Chondrocyte (in vitro differentiated cells): Measurements from ENCODE around the gene PLXNA4. TPM values are rescaled to one million over a fixed set of nuclear protein-coding genes. Genes with fewer than 3 reads are reported as not detected.
"Not testable (repeated sequence)": the region's sequence is repeated elsewhere in the genome, so short reads cannot be mapped to it uniquely, and the experiment has no call there.

Experiments used
- DNase-seq: peaks from one replicate; pipeline ENCODE4 v3.0.0; 2021; ENCODE audit warnings: mixed read lengths, low spot score
- H3K27ac Mint-ChIP-seq: one replicate; pipeline ENCODE4 v1.8.0; 2021; ENCODE audit warnings: mild to moderate bottlenecking, moderate library complexity, mixed read lengths; ENCODE audit not compliant: unreplicated experiment
- H3K27me3 Mint-ChIP-seq: 2 replicates; pipeline ENCODE4 v1.8.0; 2021; ENCODE audit warnings: low read depth, mixed read lengths
- H3K36me3 Mint-ChIP-seq: 2 replicates; pipeline ENCODE4 v1.8.0; 2021; ENCODE audit warnings: low read depth, mixed read lengths
- H3K4me1 Mint-ChIP-seq: 2 replicates; pipeline ENCODE4 v1.8.0; 2021; ENCODE audit warnings: low read depth, mild to moderate bottlenecking, mixed read lengths
- H3K4me3 Mint-ChIP-seq: one replicate; pipeline ENCODE4 v1.8.0; 2021; ENCODE audit warnings: mild to moderate bottlenecking, moderate library complexity, mixed read lengths; ENCODE audit not compliant: unreplicated experiment
- H3K9me3 Mint-ChIP-seq: 2 replicates; pipeline ENCODE4 v1.8.0; 2021; ENCODE audit warnings: low read depth, mixed read lengths
- CTCF ChIP-seq: fragments of 200-600 bp; sonication (generic); IDR thresholded peaks from 2 replicates; pipeline ENCODE4 v1.5.0; 2021; ENCODE audit warnings: antibody characterized with exemption, mild to moderate bottlenecking, moderate library complexity
- total RNA-seq: library from RNA; stranded (reverse); gene quantifications from 3 replicates; pipeline ENCODE4 v1.2.1, GENCODE V29; 2021

PLXNA4 gene
- total RNA-seq, 1 donor from 2014 or later, result 11.3 TPM

GRCh38 chr7:132603220-132603833 lies 27.1 kb upstream of the PLXNA4 start:
- Mint-ChIP-seq H3K9me3 (no peaks in the 10 kb centered on the region), H3K4me1 (no peaks in the 10 kb centered on the region), H3K27me3 (peaks cover 20% of the 10 kb centered on the region), H3K27ac (no peak overlapping the region), H3K4me3 (no peak overlapping the region), H3K36me3 (peaks cover 2% of the 10 kb centered on the region)
- TF ChIP-seq CTCF, result no peak
- DNase-seq, result no peak

- H3K27me3 Mint-ChIP-seq, result peaks cover 20% of the 10 kb centered on the region
- no peaks in the 10 kb centered on the region for H3K9me3 Mint-ChIP-seq
- DNase-seq, result no peak
- no peak overlapping the region for H3K27ac Mint-ChIP-seq
- TF ChIP-seq CTCF, result no peak
- peaks cover 2% of the 10 kb centered on the region for H3K36me3 Mint-ChIP-seq
- no peaks in the 10 kb centered on the region for H3K4me1 Mint-ChIP-seq
- H3K4me3 Mint-ChIP-seq, result no peak overlapping the region
These were observed 25.5 kb upstream of the PLXNA4 start for GRCh38 chr7:132601783-132602182.

GRCh38 chr7:132596588-132596987 lies 20.3 kb upstream of the PLXNA4 start:
- no peak overlapping the region for H3K4me3 Mint-ChIP-seq
- no peak for TF ChIP-seq CTCF
- H3K9me3 Mint-ChIP-seq, result no peaks in the 10 kb centered on the region
- H3K36me3 Mint-ChIP-seq, result peaks cover 2% of the 10 kb centered on the region
- H3K4me1 Mint-ChIP-seq, result no peaks in the 10 kb centered on the region
- H3K27ac Mint-ChIP-seq, result no peak overlapping the region
- H3K27me3 Mint-ChIP-seq, result peaks cover 20% of the 10 kb centered on the region
- no peak for DNase-seq

DNA sequence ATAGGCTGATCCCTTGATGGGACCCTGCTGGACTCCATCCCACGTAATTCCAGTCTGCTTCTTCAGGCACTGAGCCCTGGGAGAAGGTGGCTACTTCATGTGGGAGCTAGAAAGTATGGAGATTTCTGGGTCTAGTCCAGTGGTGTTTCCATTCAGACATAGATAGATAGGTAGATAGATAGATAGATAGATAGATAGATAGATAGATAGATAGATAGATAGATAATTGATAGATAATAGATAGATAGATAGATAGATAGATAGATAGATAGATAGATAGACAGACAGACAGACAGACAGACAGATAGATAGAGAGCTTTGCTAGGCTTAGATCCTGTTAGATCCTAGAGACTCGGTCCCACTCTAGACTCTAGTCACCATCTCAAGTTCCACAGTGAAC lies 18.5 kb upstream of the PLXNA4 start:
- H3K27me3 Mint-ChIP-seq, result peaks cover 23% of the 10 kb centered on the region
- not testable (repeated sequence) for H3K27ac Mint-ChIP-seq, H3K9me3 Mint-ChIP-seq, H3K36me3 Mint-ChIP-seq, H3K4me3 Mint-ChIP-seq, DNase-seq, H3K4me1 Mint-ChIP-seq

- H3K9me3 Mint-ChIP-seq, result peaks cover 3% of the 10 kb centered on the region
- H3K27ac Mint-ChIP-seq, result no peak overlapping the region
- H3K4me1 Mint-ChIP-seq, result no peaks in the 10 kb centered on the region
- no peak overlapping the region for H3K4me3 Mint-ChIP-seq
- no peak for DNase-seq
- H3K36me3 Mint-ChIP-seq, result no peaks in the 10 kb centered on the region
- H3K27me3 Mint-ChIP-seq, result peaks cover 24% of the 10 kb centered on the region
- no peak for TF ChIP-seq CTCF
These were observed 16.7 kb upstream of the PLXNA4 start for GRCh38 chr7:132592936-132593335.

DNA sequence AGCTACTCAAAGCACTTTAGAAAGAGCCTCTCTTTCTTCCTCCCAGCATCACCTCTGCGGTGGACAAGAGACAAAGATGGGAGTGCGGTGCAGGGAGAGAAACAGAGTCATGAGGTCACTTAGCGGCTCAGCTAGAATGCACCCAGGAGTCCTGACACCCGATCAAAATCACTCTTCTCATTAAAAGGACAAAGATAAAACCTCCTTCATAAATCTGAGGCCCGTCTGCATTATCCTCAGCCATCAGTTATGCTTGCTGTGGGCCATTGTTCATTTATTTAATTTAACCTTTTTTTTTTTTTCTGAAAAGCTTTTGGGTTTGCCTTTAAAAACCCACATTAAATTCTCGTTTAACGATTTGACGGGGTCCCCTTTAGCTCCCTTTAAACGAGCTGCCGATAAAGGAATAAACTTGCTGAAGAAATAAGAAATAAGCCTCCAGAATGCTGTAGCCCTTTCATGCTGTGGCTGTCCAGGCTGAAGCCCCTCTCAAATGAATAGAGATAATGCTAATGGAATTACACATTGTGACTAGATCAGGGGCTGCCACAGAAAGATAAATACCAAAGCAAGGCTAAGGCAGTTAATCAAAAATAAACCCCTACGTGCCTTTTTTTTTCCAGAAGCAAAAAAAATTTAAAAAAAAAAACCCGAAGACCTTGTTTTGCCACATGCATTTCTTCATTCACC lies 16.1 kb upstream of the PLXNA4 start:
- no peak overlapping the region for H3K27ac Mint-ChIP-seq
- no peak overlapping the region for H3K4me3 Mint-ChIP-seq
- no peak for TF ChIP-seq CTCF
- peaks cover 3% of the 10 kb centered on the region for H3K9me3 Mint-ChIP-seq
- H3K4me1 Mint-ChIP-seq, result no peaks in the 10 kb centered on the region
- peaks cover 27% of the 10 kb centered on the region for H3K27me3 Mint-ChIP-seq
- no peak for DNase-seq
- no peaks in the 10 kb centered on the region for H3K36me3 Mint-ChIP-seq
